ENCODE data around the gene ADGRA3. TPM values are rescaled to one million over a fixed set of nuclear protein-coding genes. Genes with fewer than 3 reads are reported as not detected.
A peak's percentile ranks its signal among the peaks of the same experiment; 100 is the strongest.

ADGRA3 gene
- total RNA-seq, 5 donors from 2014 or later (not counting 1 experiment from before 2014, with no cell fraction given) = 0.59 to 3.6 (median 1.8) TPM

- H3K4me1 Mint-ChIP-seq = no peaks in the 10 kb centered on the region
- no peaks in the 10 kb centered on the region for H3K9me3 Mint-ChIP-seq
- H3K27me3 ChIP-seq (replicated peaks in 1 of 2; ENCODE audit: control insufficient read depth in 2 of 2, extremely low read depth in 1 of 2, insufficient read depth in 2 of 2, low read length in 1 of 2) = no peaks in the 10 kb centered on the region
- CTCF ChIA-PET = interaction anchor here (0.6 to 1.3 kb wide), 8 partner anchors 11 to 489 kb away, joined by 3 to 7 read pairs (median 3); no protein-coding TSS in a partner anchor
- H3K36me3 Mint-ChIP-seq = no peaks in the 10 kb centered on the region
- no peak overlapping the region for H3K27ac ChIP-seq (ENCODE audit: low read length)
- no peak for ATAC-seq (replicated peaks in 1 of 4)
- no peak overlapping the region for H3K4me3 Mint-ChIP-seq
- H3K4me3 ChIP-seq (ENCODE audit: control insufficient read depth in 1 of 2, extremely low read depth in 1 of 2, low read length in 1 of 2) = no peak overlapping the region
- no peaks in the 10 kb centered on the region for H3K4me1 ChIP-seq (ENCODE audit: control insufficient read depth in 1 of 2, extremely low read depth in 1 of 2, insufficient read depth in 2 of 2, low read length in 2 of 2)
- H3K27me3 Mint-ChIP-seq = no peaks in the 10 kb centered on the region
- no CpG with 5 or more reads among the region's 1 CpG for WGBS (ENCODE audit: insufficient coverage)
- POLR2A ChIA-PET = no interaction called here
- DNase-seq = peak in 1 of 35 experiments; percentile 13
- H3K9me3 ChIP-seq = no peaks in the 10 kb centered on the region
- H3K36me3 ChIP-seq (ENCODE audit: control insufficient read depth in 2 of 2, extremely low read depth in 1 of 2, insufficient read depth in 1 of 2, low read length in 1 of 2) = no peaks in the 10 kb centered on the region
- no peak overlapping the region for H3K27ac Mint-ChIP-seq
Measured at GRCh38 chr4:22410645-22411247, 105.1 kb downstream of the ADGRA3 start.

GRCh38 chr4:22408474-22408873 is 107.4 kb downstream of the ADGRA3 start:
- Mint-ChIP-seq H3K9me3 (no peaks in the 10 kb centered on the region), H3K4me3 (no peak overlapping the region), H3K36me3 (no peaks in the 10 kb centered on the region), H3K27ac (no peak overlapping the region), H3K4me1 (no peaks in the 10 kb centered on the region), H3K27me3 (no peaks in the 10 kb centered on the region)
- ATAC-seq (replicated peaks in 1 of 4) = no peak
- Histone ChIP-seq H3K27ac (ENCODE audit: low read length) (no peak overlapping the region), H3K9me3 (no peaks in the 10 kb centered on the region), H3K4me3 (ENCODE audit: control insufficient read depth in 1 of 2, extremely low read depth in 1 of 2, low read length in 1 of 2) (no peak overlapping the region), H3K36me3 (ENCODE audit: control insufficient read depth in 2 of 2, extremely low read depth in 1 of 2, insufficient read depth in 1 of 2, low read length in 1 of 2) (no peaks in the 10 kb centered on the region), H3K4me1 (ENCODE audit: control insufficient read depth in 1 of 2, extremely low read depth in 1 of 2, insufficient read depth in 2 of 2, low read length in 2 of 2) (no peaks in the 10 kb centered on the region), H3K27me3 (replicated peaks in 1 of 2; ENCODE audit: control insufficient read depth in 2 of 2, extremely low read depth in 1 of 2, insufficient read depth in 2 of 2, low read length in 1 of 2) (no peaks in the 10 kb centered on the region)
- ChIA-PET CTCF (interaction anchor here in 1 of 2 donors (1.3 kb wide), 1 partner anchor 199 kb away, joined by 5 read pairs; no protein-coding TSS in a partner anchor), POLR2A (no interaction called here)
- WGBS (ENCODE audit: insufficient coverage) = no CpG with 5 or more reads among the region's 1 CpG
- no peak for DNase-seq

GRCh38 chr4:22407361-22407760 is 108.5 kb downstream of the ADGRA3 start:
- DNase-seq (no peak), ATAC-seq (replicated peaks in 1 of 4) (no peak)
- H3K36me3 ChIP-seq (ENCODE audit: control insufficient read depth in 2 of 2, extremely low read depth in 1 of 2, insufficient read depth in 1 of 2, low read length in 1 of 2) = no peaks in the 10 kb centered on the region
- H3K4me3 Mint-ChIP-seq = no peak overlapping the region
- H3K4me3 ChIP-seq (ENCODE audit: control insufficient read depth in 1 of 2, extremely low read depth in 1 of 2, low read length in 1 of 2) = no peak overlapping the region
- no peaks in the 10 kb centered on the region for H3K4me1 ChIP-seq (ENCODE audit: control insufficient read depth in 1 of 2, extremely low read depth in 1 of 2, insufficient read depth in 2 of 2, low read length in 2 of 2)
- H3K4me1 Mint-ChIP-seq = no peaks in the 10 kb centered on the region
- ChIA-PET CTCF (interaction anchor here in 1 of 2 donors (0.7 to 1.3 kb wide), 2 partner anchors 200 to 286 kb away, joined by 4 to 5 read pairs; no protein-coding TSS in a partner anchor), POLR2A (no interaction called here)
- H3K27me3 ChIP-seq (replicated peaks in 1 of 2; ENCODE audit: control insufficient read depth in 2 of 2, extremely low read depth in 1 of 2, insufficient read depth in 2 of 2, low read length in 1 of 2) = no peaks in the 10 kb centered on the region
- no peaks in the 10 kb centered on the region for H3K9me3 Mint-ChIP-seq
- no peaks in the 10 kb centered on the region for H3K27me3 Mint-ChIP-seq
- no peaks in the 10 kb centered on the region for H3K36me3 Mint-ChIP-seq
- H3K9me3 ChIP-seq = no peaks in the 10 kb centered on the region
- no peak overlapping the region for H3K27ac Mint-ChIP-seq
- no peak overlapping the region for H3K27ac ChIP-seq (ENCODE audit: low read length)

GRCh38 chr4:22398671-22399070 is 117.2 kb downstream of the ADGRA3 start:
- no CpG with 5 or more reads among the region's 4 CpGs for WGBS (ENCODE audit: insufficient coverage)
- H3K4me3 ChIP-seq (ENCODE audit: control insufficient read depth in 1 of 2, extremely low read depth in 1 of 2, low read length in 1 of 2) = no peak overlapping the region
- H3K36me3 ChIP-seq (ENCODE audit: control insufficient read depth in 2 of 2, extremely low read depth in 1 of 2, insufficient read depth in 1 of 2, low read length in 1 of 2) = no peaks in the 10 kb centered on the region
- H3K27ac Mint-ChIP-seq = no peak overlapping the region
- ChIA-PET POLR2A (no interaction called here), CTCF (no interaction called here)
- H3K4me1 ChIP-seq (ENCODE audit: control insufficient read depth in 1 of 2, extremely low read depth in 1 of 2, insufficient read depth in 2 of 2, low read length in 2 of 2) = no peaks in the 10 kb centered on the region
- no peaks in the 10 kb centered on the region for H3K27me3 Mint-ChIP-seq
- no peak overlapping the region for H3K27ac ChIP-seq (ENCODE audit: low read length)
- no peaks in the 10 kb centered on the region for H3K9me3 ChIP-seq
- no peaks in the 10 kb centered on the region for H3K27me3 ChIP-seq (replicated peaks in 1 of 2; ENCODE audit: control insufficient read depth in 2 of 2, extremely low read depth in 1 of 2, insufficient read depth in 2 of 2, low read length in 1 of 2)
- DNase-seq = no peak
- H3K36me3 Mint-ChIP-seq = no peaks in the 10 kb centered on the region
- H3K4me1 Mint-ChIP-seq = no peaks in the 10 kb centered on the region
- peaks cover 0 to 9% (median 5%) of the 10 kb centered on the region in 3 donors for H3K9me3 Mint-ChIP-seq
- no peak for ATAC-seq (replicated peaks in 1 of 4)
- no peak overlapping the region for H3K4me3 Mint-ChIP-seq

GRCh38 chr4:22391551-22391950 is 124.3 kb downstream of the ADGRA3 start:
- Mint-ChIP-seq H3K27ac (no peak overlapping the region), H3K9me3 (no peaks in the 10 kb centered on the region), H3K36me3 (no peaks in the 10 kb centered on the region), H3K4me1 (no peaks in the 10 kb centered on the region), H3K27me3 (no peaks in the 10 kb centered on the region), H3K4me3 (no peak overlapping the region)
- H3K4me3 ChIP-seq (ENCODE audit: control insufficient read depth in 1 of 2, extremely low read depth in 1 of 2, low read length in 1 of 2) = no peak overlapping the region
- H3K27ac ChIP-seq (ENCODE audit: low read length) = no peak overlapping the region
- ATAC-seq (replicated peaks in 1 of 4) (no peak), DNase-seq (no peak)
- no peaks in the 10 kb centered on the region for H3K4me1 ChIP-seq (ENCODE audit: control insufficient read depth in 1 of 2, extremely low read depth in 1 of 2, insufficient read depth in 2 of 2, low read length in 2 of 2)
- no peaks in the 10 kb centered on the region for H3K27me3 ChIP-seq (replicated peaks in 1 of 2; ENCODE audit: control insufficient read depth in 2 of 2, extremely low read depth in 1 of 2, insufficient read depth in 2 of 2, low read length in 1 of 2)
- ChIA-PET CTCF (interaction anchor here (0.6 to 0.9 kb wide), 4 partner anchors 8 to 604 kb away, joined by 3 to 10 read pairs (median 5); no protein-coding TSS in a partner anchor), POLR2A (no interaction called here)
- WGBS (ENCODE audit: insufficient coverage) = 97% methylated on average over 3 of the region's 3 CpGs
- no peaks in the 10 kb centered on the region for H3K36me3 ChIP-seq (ENCODE audit: control insufficient read depth in 2 of 2, extremely low read depth in 1 of 2, insufficient read depth in 1 of 2, low read length in 1 of 2)
- no peaks in the 10 kb centered on the region for H3K9me3 ChIP-seq

GRCh38 chr4:22389240-22389870 is 126.5 kb downstream of the ADGRA3 start:
- no peak overlapping the region for H3K4me3 Mint-ChIP-seq
- no CpG with 5 or more reads among the region's 3 CpGs for WGBS (ENCODE audit: insufficient coverage)
- POLR2A ChIA-PET = interaction anchor here in 1 of 2 donors (0.5 kb wide), 1 partner anchor 284 kb away, joined by 9 read pairs; no protein-coding TSS in a partner anchor
- Histone ChIP-seq H3K9me3 (no peaks in the 10 kb centered on the region), H3K4me3 (ENCODE audit: control insufficient read depth in 1 of 2, extremely low read depth in 1 of 2, low read length in 1 of 2) (no peak overlapping the region), H3K36me3 (ENCODE audit: control insufficient read depth in 2 of 2, extremely low read depth in 1 of 2, insufficient read depth in 1 of 2, low read length in 1 of 2) (no peaks in the 10 kb centered on the region), H3K27me3 (replicated peaks in 1 of 2; ENCODE audit: control insufficient read depth in 2 of 2, extremely low read depth in 1 of 2, insufficient read depth in 2 of 2, low read length in 1 of 2) (no peaks in the 10 kb centered on the region), H3K4me1 (ENCODE audit: control insufficient read depth in 1 of 2, extremely low read depth in 1 of 2, insufficient read depth in 2 of 2, low read length in 2 of 2) (no peaks in the 10 kb centered on the region), H3K27ac (ENCODE audit: low read length) (no peak overlapping the region)
- ATAC-seq (replicated peaks in 1 of 4) (peak in 2 of 4 experiments; percentile 53 to 64), DNase-seq (peak in 24 of 35 experiments; percentile 4 to 53 (median 13))
- no peaks in the 10 kb centered on the region for H3K27me3 Mint-ChIP-seq
- no peaks in the 10 kb centered on the region for H3K9me3 Mint-ChIP-seq
- H3K4me1 Mint-ChIP-seq = no peaks in the 10 kb centered on the region
- CTCF ChIA-PET = interaction anchor here (0.6 to 2.6 kb wide), 12 partner anchors 8 to 1689 kb away, joined by 3 to 25 read pairs (median 4); partner anchors contain the start of gene PACRGL (in 1 of the 2)
- no peaks in the 10 kb centered on the region for H3K36me3 Mint-ChIP-seq
- H3K27ac Mint-ChIP-seq = no peak overlapping the region

Measured in T-cell (primary cell).